Transverse colon (tissue), 4 donors: Measurements from ENCODE around the gene CYFIP2. TPM values are rescaled to one million over a fixed set of nuclear protein-coding genes. Genes with fewer than 3 reads are reported as not detected.

Experiments
- DNase-seq: peaks from one replicate; pipeline ENCODE4 v3.0.0-alpha.2; 2019
- H3K27ac ChIP-seq, 4 donors: fragments of 200-600 bp; sonication (generic); 2 replicates each; pipeline ENCODE4 v1.5.1; 2016 to 2018; ENCODE audit warnings: inconsistent platforms in 4 of 4
- H3K27me3 ChIP-seq: fragments of 200-600 bp; sonication (generic); 2 replicates; pipeline ENCODE4 v1.5.1; 2017; ENCODE audit warnings: inconsistent platforms
- H3K36me3 ChIP-seq, 4 donors: fragments of 200-600 bp; sonication (generic); 2 replicates each; pipeline ENCODE4 v1.5.1; 2017 to 2019; ENCODE audit warnings: inconsistent platforms in 4 of 4
- H3K4me1 ChIP-seq, 4 donors: fragments of 200-600 bp; sonication (generic); 2 replicates each; pipeline ENCODE4 v1.5.1; 2017 to 2020; ENCODE audit warnings: inconsistent platforms in 4 of 4
- H3K4me3 ChIP-seq, 4 donors: fragments of 200-600 bp; sonication (generic); 1 replicate in 1 of 4; 2 replicates in 3 of 4; pipeline versions ENCODE4 v1.5.1 to v1.6.1; 2017 to 2019; ENCODE audit warnings: inconsistent platforms in 4 of 4
- H3K9me3 ChIP-seq, 2 donors: fragments of 200-600 bp; sonication (generic); 2 replicates each; pipeline ENCODE4 v1.5.1; 2017 to 2019; ENCODE audit warnings: inconsistent platforms in 2 of 2
- EP300 ChIP-seq: sonication (generic); formaldehyde crosslinking; IDR thresholded peaks from one replicate; pipeline ENCODE4 v1.6.1; 2017; ENCODE audit warnings: antibody characterized with exemption, low read depth
- POLR2A ChIP-seq: fragments of 450-650 bp; IDR thresholded peaks from one replicate; pipeline ENCODE4 v1.6.1; 2016; ENCODE audit warnings: antibody characterized with exemption, mild to moderate bottlenecking, moderate library complexity
- POLR2AphosphoS5 ChIP-seq, 3 donors: sonication (generic); formaldehyde crosslinking; IDR thresholded peaks; one replicate each; pipeline ENCODE4 v1.6.1; 2016; ENCODE audit warnings: antibody characterized with exemption in 3 of 3
- WGBS, 2 donors: methylation state at CpG; one replicate each; pipeline ENCODE4 v1.1.5; 2018; ENCODE audit warnings: low coverage in 1 of 2; 5-methylcytosine and 5-hydroxymethylcytosine counted together
- in situ Hi-C, 4 donors: fragments of 200-750 bp; cut with MboI; loops; one replicate each; pipeline versions ENCODE4 v1.15.0 to v1.15.1; 2017; ENCODE audit warnings: low sequenced_read_pairs in 3 of 4, low pct_ligation_motif_present in 1 of 4, low pct_unique_long_range_greater_than_20kb in 1 of 4
- intact Hi-C: fragments of 100-400 bp; cut with DNase I; formaldehyde crosslinking; loops from one replicate; pipeline ENCODE4 v1.15.1; 2023; ENCODE audit warnings: low total_unique reads
- total RNA-seq, 4 donors: library from RNA; depleted of rRNA; stranded (reverse); fragments of >200 nt; gene quantifications; one replicate each; pipeline ENCODE4 v1.1.0, GENCODE V29; 2016
- TF ChIP-seq, protein P1 (sequence below), 5 experiments: fragments of 200-600 bp in 3 of 5; fragments of 450-650 bp in 2 of 5; sonication (generic) in 3 of 5; IDR thresholded peaks; 1 replicate in 2 of 5; 2 replicates in 3 of 5; pipeline ENCODE4 v1.5.1; 2016 to 2017; ENCODE audit warnings: antibody characterized with exemption in 5 of 5, inconsistent platforms in 3 of 5, mild to moderate bottlenecking in 2 of 5, moderate library complexity in 1 of 5

CYFIP2 gene
- total RNA-seq, 4 donors from 2014 or later = 34.0 to 134 (median 41.6) TPM

DNA sequence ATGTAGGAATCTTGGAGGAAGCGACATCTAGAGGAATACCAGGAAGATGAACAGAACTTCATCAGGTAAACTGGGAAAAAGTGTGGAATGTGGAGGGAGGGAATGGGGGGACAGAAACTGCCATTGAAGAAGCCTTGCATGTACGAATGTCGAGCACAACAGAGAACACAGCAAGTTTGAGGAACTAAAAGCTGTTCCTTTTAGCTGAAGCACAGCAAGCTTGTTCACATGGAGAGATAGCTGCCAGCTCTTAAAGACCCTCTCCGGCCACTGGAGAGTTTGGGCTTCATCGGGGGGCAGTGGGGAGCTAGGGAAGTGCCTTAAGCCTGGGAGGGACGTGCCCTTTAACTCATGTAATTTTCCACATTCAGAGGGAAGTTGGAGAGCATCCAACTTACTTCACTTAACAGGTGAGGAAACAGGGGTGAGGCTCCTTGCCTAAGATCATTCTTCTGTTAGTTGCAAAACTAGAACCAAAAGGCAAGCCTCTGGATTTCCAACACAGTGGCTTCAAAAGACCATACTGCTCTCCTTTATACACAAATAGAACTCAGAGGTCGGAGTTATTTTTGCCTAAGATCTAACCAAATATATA is 2.3 kb upstream of the CYFIP2 start:
- no peaks in the 10 kb centered on the region for H3K36me3 ChIP-seq
- H3K27me3 ChIP-seq = no peaks in the 10 kb centered on the region
- H3K4me3 ChIP-seq = no peak overlapping the region
- in situ Hi-C loops = no loop called here
- DNase-seq = no peak
- intact Hi-C loops = no loop called here
- H3K9me3 ChIP-seq = no peaks in the 10 kb centered on the region
- H3K27ac ChIP-seq = peak overlapping the region in 3 of 4 donors; percentile 7 to 31 (median 25)
- WGBS, 2 donors = 54 to 75% methylated on average over 2 to 7 of the region's 7 CpGs
- H3K4me1 ChIP-seq = peaks cover 4 to 28% (median 14%) of the 10 kb centered on the region in 4 donors
- TF ChIP-seq POLR2A = no peak
- TF ChIP-seq EP300 = no peak
- no peak for TF ChIP-seq POLR2AphosphoS5 (IDR thresholded peaks at IDR 0.05)
- TF ChIP-seq, protein P1, sequence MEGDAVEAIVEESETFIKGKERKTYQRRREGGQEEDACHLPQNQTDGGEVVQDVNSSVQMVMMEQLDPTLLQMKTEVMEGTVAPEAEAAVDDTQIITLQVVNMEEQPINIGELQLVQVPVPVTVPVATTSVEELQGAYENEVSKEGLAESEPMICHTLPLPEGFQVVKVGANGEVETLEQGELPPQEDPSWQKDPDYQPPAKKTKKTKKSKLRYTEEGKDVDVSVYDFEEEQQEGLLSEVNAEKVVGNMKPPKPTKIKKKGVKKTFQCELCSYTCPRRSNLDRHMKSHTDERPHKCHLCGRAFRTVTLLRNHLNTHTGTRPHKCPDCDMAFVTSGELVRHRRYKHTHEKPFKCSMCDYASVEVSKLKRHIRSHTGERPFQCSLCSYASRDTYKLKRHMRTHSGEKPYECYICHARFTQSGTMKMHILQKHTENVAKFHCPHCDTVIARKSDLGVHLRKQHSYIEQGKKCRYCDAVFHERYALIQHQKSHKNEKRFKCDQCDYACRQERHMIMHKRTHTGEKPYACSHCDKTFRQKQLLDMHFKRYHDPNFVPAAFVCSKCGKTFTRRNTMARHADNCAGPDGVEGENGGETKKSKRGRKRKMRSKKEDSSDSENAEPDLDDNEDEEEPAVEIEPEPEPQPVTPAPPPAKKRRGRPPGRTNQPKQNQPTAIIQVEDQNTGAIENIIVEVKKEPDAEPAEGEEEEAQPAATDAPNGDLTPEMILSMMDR (IDR thresholded peaks at IDR 0.05) = no peak

DNA sequence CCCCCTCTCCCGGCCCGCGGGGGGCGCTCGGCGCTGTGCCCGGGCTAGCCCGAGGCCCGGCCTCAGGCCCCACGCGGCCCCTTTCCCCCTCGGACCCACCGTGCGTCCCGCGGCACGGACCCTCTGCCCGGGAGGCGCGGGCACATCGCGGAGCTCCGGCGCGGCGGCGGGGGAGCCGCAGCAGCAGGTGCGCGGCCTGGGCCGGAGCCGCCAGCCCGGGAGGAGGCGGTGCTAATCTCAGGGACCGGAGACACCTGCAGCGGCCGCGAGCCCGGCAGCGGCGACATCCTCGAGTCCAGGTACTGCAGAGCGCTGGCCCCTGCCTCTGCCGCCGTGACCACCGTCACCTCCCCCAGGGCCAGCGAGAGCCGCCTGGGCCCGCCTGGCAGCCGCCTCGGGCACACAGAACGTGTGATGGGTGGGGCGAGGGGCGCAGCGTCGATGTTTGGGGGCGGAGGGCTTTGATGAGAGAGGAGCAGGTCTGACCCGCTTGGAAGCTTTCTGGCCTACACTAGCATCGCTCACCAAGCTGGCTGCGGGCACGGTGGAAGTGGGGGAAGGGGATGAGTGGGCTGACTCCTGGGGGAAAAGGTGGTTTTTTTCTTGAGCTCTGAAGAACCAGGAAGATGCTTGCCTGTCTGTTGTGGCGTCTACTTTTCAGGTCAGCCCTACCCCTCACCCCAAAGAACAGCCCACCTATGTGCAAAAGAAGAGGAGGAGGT is 524 bp downstream of the CYFIP2 start:
- intact Hi-C loops = no loop called here
- peaks cover 4 to 28% (median 14%) of the 10 kb centered on the region in 4 donors for H3K4me1 ChIP-seq
- in situ Hi-C loops = no loop called here
- WGBS, 2 donors = 2% methylated on average over 52 of the region's 62 CpGs; no CpG with 5 or more reads in 1 of the 2 donors
- H3K36me3 ChIP-seq = no peaks in the 10 kb centered on the region
- peak; percentile 66 for DNase-seq
- H3K9me3 ChIP-seq = no peaks in the 10 kb centered on the region
- peak overlapping the region; percentile 70 to 83 (median 76) for H3K27ac ChIP-seq
- peak overlapping the region; percentile 68 to 89 (median 80) for H3K4me3 ChIP-seq
- TF ChIP-seq, protein P1 (IDR thresholded peaks at IDR 0.05) = no peak
- no peak for TF ChIP-seq POLR2A
- TF ChIP-seq POLR2AphosphoS5 (IDR thresholded peaks at IDR 0.05) = no peak
- TF ChIP-seq EP300 = no peak
- H3K27me3 ChIP-seq = no peaks in the 10 kb centered on the region

DNA sequence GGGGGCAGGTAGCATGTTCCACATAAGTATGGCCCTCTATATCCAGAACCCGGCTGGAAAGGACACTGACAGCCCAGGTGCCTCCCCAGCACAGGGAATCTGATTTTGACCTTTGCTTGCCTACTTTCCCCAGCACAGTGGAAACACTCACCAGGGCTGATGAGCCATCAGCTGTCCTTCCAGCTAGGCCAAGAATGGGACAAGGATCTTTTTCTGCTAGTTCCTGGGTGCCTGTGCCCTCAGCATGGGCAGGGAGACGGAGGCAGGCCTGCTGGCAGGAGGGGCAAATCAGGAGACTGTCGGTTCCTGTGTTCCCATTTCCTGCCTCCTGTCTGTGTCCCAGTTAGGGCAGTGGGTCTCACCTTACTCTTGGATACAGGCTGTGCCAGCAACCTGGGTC is 1.1 kb downstream of the CYFIP2 start:
- Histone ChIP-seq H3K4me1 (peaks cover 4 to 28% (median 14%) of the 10 kb centered on the region in 4 donors), H3K4me3 (peak overlapping the region in 1 of 4 donors; percentile 89), H3K27ac (peak overlapping the region in 3 of 4 donors; percentile 70 to 77 (median 74)), H3K36me3 (no peaks in the 10 kb centered on the region), H3K9me3 (no peaks in the 10 kb centered on the region), H3K27me3 (no peaks in the 10 kb centered on the region)
- TF ChIP-seq POLR2AphosphoS5 (IDR thresholded peaks at IDR 0.05) = no peak
- no peak for TF ChIP-seq EP300
- no peak for TF ChIP-seq POLR2A
- TF ChIP-seq, protein P1 (IDR thresholded peaks at IDR 0.05) = no peak
- DNase-seq = no peak
- intact Hi-C loops = no loop called here
- WGBS, 2 donors = 74% methylated on average over 3 of the region's 3 CpGs; no CpG with 5 or more reads in 1 of the 2 donors
- in situ Hi-C loops = no loop called here

DNA sequence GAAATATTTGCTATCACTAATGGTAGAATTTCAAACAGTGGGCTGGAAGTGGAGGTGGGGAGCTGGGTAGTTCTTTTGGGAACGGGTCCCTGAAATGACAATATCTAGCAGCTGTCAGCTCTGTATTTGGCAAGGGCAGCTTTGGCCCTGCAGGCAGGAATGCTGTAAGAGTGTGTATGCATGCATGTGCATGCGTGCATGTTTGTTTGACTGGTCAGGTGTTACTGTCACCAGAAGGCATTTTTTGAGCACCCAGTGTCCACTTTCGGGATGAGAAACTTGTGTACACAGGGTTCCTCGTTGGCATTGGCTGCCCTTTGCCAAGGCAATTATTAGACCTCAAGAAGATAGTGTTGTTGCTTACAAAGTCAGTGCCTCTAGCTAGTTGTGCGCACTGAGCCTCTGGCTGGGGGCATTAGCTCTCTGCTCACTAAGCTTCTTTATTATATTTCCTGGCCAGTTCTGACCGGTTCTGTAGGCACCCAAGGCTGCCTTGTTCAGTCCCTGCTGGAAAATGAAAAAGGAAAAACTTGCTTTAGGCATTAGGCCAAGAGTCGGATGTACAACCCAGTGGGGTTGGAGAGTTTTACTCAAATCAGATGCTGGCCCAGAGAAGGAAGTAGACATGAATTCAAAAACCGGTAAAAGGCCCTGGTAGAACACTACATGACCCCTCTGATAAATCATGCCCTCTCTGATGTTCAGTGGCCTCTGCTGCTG is 2.0 kb downstream of the CYFIP2 start:
- peak overlapping the region in 1 of 4 donors; percentile 9 for H3K27ac ChIP-seq
- TF ChIP-seq POLR2A (no peak), POLR2AphosphoS5 (IDR thresholded peaks at IDR 0.05) (no peak), EP300 (no peak)
- TF ChIP-seq, protein P1 (IDR thresholded peaks at IDR 0.05) = no peak
- H3K4me1 ChIP-seq = peaks cover 4 to 31% (median 14%) of the 10 kb centered on the region in 4 donors
- H3K27me3 ChIP-seq = no peaks in the 10 kb centered on the region
- 72 to 75% methylated on average over 5 to 8 of the region's 8 CpGs for WGBS, 2 donors
- in situ Hi-C loops = no loop called here
- no peak for DNase-seq
- intact Hi-C loops = no loop called here
- H3K4me3 ChIP-seq = no peak overlapping the region
- H3K9me3 ChIP-seq = no peaks in the 10 kb centered on the region
- no peaks in the 10 kb centered on the region for H3K36me3 ChIP-seq
